Measurements from ENCODE around the gene KRTAP2-1. TPM values are rescaled to one million over a fixed set of nuclear protein-coding genes. Genes with fewer than 3 reads are reported as not detected.

Gene KRTAP2-1
- polyA plus RNA-seq, 1 donor, result not detected

DNA sequence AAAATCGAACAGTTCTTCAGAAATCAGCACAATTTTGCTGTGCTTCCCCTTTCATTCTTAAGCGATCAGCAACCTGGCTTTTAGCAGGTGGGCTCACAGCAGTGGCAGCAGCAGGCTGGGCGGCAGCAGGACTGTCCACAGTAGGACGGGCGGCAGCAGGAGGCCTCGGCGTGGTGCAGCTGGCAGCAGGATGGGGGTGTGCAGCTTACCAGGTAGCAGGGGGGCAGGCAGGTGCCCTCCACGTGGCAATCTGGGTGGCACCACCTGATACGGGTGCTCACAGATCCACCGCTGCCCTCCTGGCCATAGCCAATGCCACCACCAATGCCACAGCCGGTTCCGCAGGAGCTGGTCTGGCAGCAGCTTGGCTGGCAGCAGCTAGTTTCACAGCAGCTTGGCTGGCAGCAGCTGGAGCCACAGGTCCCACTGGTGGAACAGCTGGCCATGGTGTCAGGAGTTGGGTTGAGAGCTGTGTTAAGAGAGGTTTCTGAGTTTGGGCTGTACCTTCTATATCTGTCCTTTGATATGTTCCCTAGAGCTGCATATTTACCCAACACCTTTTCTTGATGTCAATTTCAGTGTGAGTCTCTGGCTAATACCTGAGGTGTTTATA, 17.4 kb downstream of the KRTAP2-1 start, which contains the start of gene KRTAP1-4:
Gene KRTAP1-4, minus strand, starts transcription at position 563 of the 613 bp plus-strand sequence. Its CDS starts 117 bp downstream, at position 446.
- no peak for DNase-seq
- H3K4me3 ChIP-seq (ENCODE audit: low read length), result no peak within 1 kb of the TSS
- no peaks in the 10 kb centered on the region for H3K27me3 ChIP-seq (ENCODE audit: control insufficient read depth, insufficient read depth, low read length)
- H3K9me3 ChIP-seq (ENCODE audit: control insufficient read depth, low read depth, low read length), result no peaks in the 10 kb centered on the region
- H3K27ac ChIP-seq (ENCODE audit: low read length), result no peak within 1 kb of the TSS
- H3K36me3 ChIP-seq (ENCODE audit: control insufficient read depth, insufficient read depth, low read length), result no peaks in the 10 kb centered on the region
- H3K4me1 ChIP-seq (ENCODE audit: control insufficient read depth, insufficient read depth, low read length), result no peaks in the 10 kb centered on the region
- no CpG with 5 or more reads among the region's 12 CpGs for WGBS (ENCODE audit: insufficient coverage, low lambda C conversion rate)

GRCh38 chr17:41026715-41027471, 20.2 kb downstream of the KRTAP2-1 start, which contains the start of gene KRTAP1-5:
Gene KRTAP1-5 (minus strand): TSS chr17:41027208. CDS start chr17:41027155, 53 bp downstream.
- DNase-seq, result no peak
- Histone ChIP-seq H3K27me3 (ENCODE audit: control insufficient read depth, insufficient read depth, low read length) (no peaks in the 10 kb centered on the region), H3K9me3 (ENCODE audit: control insufficient read depth, low read depth, low read length) (no peaks in the 10 kb centered on the region), H3K36me3 (ENCODE audit: control insufficient read depth, insufficient read depth, low read length) (no peaks in the 10 kb centered on the region), H3K4me1 (ENCODE audit: control insufficient read depth, insufficient read depth, low read length) (no peaks in the 10 kb centered on the region), H3K27ac (ENCODE audit: low read length) (no peak within 1 kb of the TSS), H3K4me3 (ENCODE audit: low read length) (no peak within 1 kb of the TSS)
- WGBS (ENCODE audit: insufficient coverage, low lambda C conversion rate), result 64% methylated on average over 2 of the region's 9 CpGs

DNA sequence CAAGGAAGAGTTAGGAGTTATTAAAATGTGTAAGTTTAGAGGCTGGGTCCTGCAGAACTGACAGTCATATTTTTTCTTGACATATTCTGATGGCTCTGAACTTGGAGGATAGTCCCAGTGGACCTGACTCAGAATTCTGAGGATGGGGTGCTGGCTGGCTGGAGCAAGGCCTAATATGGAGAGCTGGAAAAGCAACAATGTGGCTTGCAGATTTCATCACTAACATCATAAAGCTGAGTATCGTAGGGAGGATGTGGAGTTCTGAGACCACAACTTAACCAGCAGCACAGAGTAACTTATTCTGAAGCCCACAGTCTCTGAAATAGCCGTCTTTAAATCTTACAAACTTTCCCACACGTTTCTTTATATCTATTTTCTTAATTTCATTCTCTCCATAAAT, 22.4 kb downstream of the KRTAP2-1 start:
- Histone ChIP-seq H3K36me3 (ENCODE audit: control insufficient read depth, insufficient read depth, low read length) (no peaks in the 10 kb centered on the region), H3K9me3 (ENCODE audit: control insufficient read depth, low read depth, low read length) (no peaks in the 10 kb centered on the region), H3K27me3 (ENCODE audit: control insufficient read depth, insufficient read depth, low read length) (no peaks in the 10 kb centered on the region), H3K27ac (ENCODE audit: low read length) (no peak overlapping the region), H3K4me1 (ENCODE audit: control insufficient read depth, insufficient read depth, low read length) (no peaks in the 10 kb centered on the region), H3K4me3 (ENCODE audit: low read length) (no peak overlapping the region)
- WGBS (ENCODE audit: insufficient coverage, low lambda C conversion rate), result no CpG with 5 or more reads among the region's 3 CpGs
- DNase-seq, result no peak

DNA sequence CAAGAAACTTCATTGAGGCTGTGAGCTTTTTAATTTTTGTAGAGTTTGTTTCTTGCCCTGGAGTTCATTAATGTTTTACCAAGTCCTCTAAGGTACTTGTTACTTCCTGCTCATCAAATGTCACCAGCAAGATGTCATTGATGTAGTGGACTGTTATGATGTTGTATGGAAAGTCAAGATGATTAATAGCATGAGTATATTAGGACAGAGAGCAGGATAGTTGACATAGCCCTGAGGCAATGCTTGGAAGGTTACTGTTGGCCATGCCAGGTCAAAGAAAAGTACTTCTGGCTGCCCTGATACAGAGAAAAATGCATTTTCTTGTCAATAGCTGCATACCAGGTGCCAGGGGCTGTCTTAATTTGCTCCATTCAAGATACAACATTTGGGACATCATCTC, 26.8 kb downstream of the KRTAP2-1 start:
- Histone ChIP-seq H3K27me3 (ENCODE audit: control insufficient read depth, insufficient read depth, low read length) (no peaks in the 10 kb centered on the region), H3K9me3 (ENCODE audit: control insufficient read depth, low read depth, low read length) (no peaks in the 10 kb centered on the region)

DNA sequence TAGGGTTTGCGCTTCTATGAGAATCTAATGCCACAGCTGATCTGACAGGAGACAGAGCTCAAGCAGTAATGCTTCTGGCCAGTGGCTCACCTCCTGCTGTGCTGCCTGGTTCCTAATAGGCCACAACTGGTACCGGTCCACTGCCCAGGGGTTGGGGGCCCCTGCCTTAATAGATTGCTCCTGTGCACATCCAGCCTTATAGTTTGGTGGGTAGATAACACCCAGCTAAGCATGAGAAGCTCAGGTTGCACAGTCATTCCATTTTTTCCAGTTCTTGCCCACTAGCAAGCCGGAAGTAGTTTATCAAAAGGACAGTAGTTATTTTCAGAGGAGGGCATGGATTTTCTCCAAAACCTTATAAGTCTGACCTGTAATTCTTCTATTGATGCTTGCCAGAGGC, 27.7 kb downstream of the KRTAP2-1 start:
- no peak for DNase-seq
- Histone ChIP-seq H3K27me3 (ENCODE audit: control insufficient read depth, insufficient read depth, low read length) (no peaks in the 10 kb centered on the region), H3K36me3 (ENCODE audit: control insufficient read depth, insufficient read depth, low read length) (no peaks in the 10 kb centered on the region), H3K4me3 (ENCODE audit: low read length) (no peak overlapping the region), H3K9me3 (ENCODE audit: control insufficient read depth, low read depth, low read length) (no peaks in the 10 kb centered on the region), H3K27ac (ENCODE audit: low read length) (no peak overlapping the region), H3K4me1 (ENCODE audit: control insufficient read depth, insufficient read depth, low read length) (no peaks in the 10 kb centered on the region)
- no CpG with 5 or more reads among the region's 3 CpGs for WGBS (ENCODE audit: insufficient coverage, low lambda C conversion rate)

More for the DNA sequence above, 26.8 kb downstream of the KRTAP2-1 start:
- no peak for DNase-seq
- no peaks in the 10 kb centered on the region for H3K36me3 ChIP-seq (ENCODE audit: control insufficient read depth, insufficient read depth, low read length)
- H3K4me3 ChIP-seq (ENCODE audit: low read length), result no peak overlapping the region
- no peaks in the 10 kb centered on the region for H3K4me1 ChIP-seq (ENCODE audit: control insufficient read depth, insufficient read depth, low read length)
- no peak overlapping the region for H3K27ac ChIP-seq (ENCODE audit: low read length)

DNA sequence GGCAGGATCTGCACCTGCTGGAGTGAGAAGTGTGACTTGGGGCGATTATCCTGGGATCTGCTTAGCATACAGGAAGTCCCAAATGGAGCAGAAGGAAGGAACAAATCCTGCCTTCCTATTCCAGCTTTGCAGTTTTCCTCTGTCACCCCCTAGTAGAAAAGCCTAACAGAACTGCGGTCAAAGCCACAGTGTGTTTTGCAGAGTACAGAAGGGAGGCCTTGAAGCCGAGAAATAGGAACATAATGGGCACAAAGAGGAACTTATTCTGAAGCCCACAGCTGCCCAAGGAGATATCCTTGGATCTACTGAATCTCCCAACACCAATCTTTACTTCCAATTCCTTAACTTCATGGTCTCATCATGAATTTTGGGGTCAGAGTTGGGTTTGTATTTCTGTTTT, 28.6 kb downstream of the KRTAP2-1 start:
- H3K27me3 ChIP-seq (ENCODE audit: control insufficient read depth, insufficient read depth, low read length), result no peaks in the 10 kb centered on the region
- H3K36me3 ChIP-seq (ENCODE audit: control insufficient read depth, insufficient read depth, low read length), result no peaks in the 10 kb centered on the region
- H3K4me1 ChIP-seq (ENCODE audit: control insufficient read depth, insufficient read depth, low read length), result no peaks in the 10 kb centered on the region
- no CpG with 5 or more reads among the region's 3 CpGs for WGBS (ENCODE audit: insufficient coverage, low lambda C conversion rate)
- no peak overlapping the region for H3K27ac ChIP-seq (ENCODE audit: low read length)
- H3K4me3 ChIP-seq (ENCODE audit: low read length), result no peak overlapping the region
- H3K9me3 ChIP-seq (ENCODE audit: control insufficient read depth, low read depth, low read length), result no peaks in the 10 kb centered on the region
- no peak for DNase-seq

DNA sequence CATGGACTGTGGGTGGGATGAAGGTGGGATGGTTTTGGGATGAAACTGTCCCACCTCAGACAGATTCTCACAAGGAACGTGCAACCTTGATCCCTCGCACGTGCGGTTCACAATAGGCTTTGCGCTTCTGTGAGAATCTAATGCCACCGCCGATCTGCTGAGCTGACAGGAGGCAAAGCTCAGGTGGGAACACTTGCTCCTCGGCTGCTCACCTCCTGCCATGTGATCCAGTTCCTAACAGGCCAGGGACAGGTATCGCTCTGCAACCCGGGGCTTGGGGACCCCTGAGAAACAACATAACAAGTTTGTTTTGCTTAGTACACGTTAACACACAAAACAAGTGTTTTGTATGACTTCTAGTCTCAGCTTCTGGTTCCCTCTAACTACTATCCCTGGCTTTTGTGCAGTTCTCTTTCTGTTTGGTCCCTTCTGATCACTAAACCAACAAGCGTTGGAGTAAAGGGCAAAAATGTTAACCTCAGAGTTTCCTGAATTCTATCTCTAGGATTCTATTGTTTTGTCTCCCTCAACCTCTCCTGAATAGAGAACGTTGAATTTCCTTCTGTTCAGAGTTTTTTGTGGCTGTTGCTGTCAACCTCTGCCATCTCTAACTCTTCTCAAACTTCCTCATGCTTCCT, 30.4 kb downstream of the KRTAP2-1 start:
- no peak for DNase-seq
- Histone ChIP-seq H3K36me3 (ENCODE audit: control insufficient read depth, insufficient read depth, low read length) (no peaks in the 10 kb centered on the region), H3K4me1 (ENCODE audit: control insufficient read depth, insufficient read depth, low read length) (no peaks in the 10 kb centered on the region), H3K9me3 (ENCODE audit: control insufficient read depth, low read depth, low read length) (no peaks in the 10 kb centered on the region), H3K27ac (ENCODE audit: low read length) (no peak overlapping the region), H3K4me3 (ENCODE audit: low read length) (no peak overlapping the region), H3K27me3 (ENCODE audit: control insufficient read depth, insufficient read depth, low read length) (no peaks in the 10 kb centered on the region)
- WGBS (ENCODE audit: insufficient coverage, low lambda C conversion rate), result 65% methylated on average over 2 of the region's 13 CpGs

DNA sequence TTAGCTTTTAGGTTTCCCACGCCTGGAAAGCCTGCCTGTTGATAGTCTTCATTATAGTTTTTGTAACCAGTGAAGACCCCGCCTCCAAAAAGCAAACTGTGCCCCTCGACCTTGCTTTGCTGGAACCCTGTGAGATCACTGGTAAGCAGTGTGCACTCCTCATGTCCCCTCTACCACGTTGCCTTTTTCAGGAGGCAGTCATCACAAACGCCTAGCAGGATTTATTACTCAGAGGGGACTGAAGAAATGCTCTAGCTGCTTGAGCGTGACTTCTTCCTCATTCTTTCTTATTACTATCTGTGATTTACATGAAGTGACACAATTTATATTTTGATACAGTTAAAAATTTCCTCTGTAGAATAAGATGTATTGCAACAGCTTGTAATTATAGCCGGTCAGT, 31.7 kb downstream of the KRTAP2-1 start:
- no peak overlapping the region for H3K4me3 ChIP-seq (ENCODE audit: low read length)
- 100% methylated on average over 2 of the region's 7 CpGs for WGBS (ENCODE audit: insufficient coverage, low lambda C conversion rate)
- no peaks in the 10 kb centered on the region for H3K36me3 ChIP-seq (ENCODE audit: control insufficient read depth, insufficient read depth, low read length)
- no peak for DNase-seq
- H3K27me3 ChIP-seq (ENCODE audit: control insufficient read depth, insufficient read depth, low read length), result no peaks in the 10 kb centered on the region
- no peaks in the 10 kb centered on the region for H3K9me3 ChIP-seq (ENCODE audit: control insufficient read depth, low read depth, low read length)
- H3K27ac ChIP-seq (ENCODE audit: low read length), result no peak overlapping the region
- H3K4me1 ChIP-seq (ENCODE audit: control insufficient read depth, insufficient read depth, low read length), result no peaks in the 10 kb centered on the region

DNA sequence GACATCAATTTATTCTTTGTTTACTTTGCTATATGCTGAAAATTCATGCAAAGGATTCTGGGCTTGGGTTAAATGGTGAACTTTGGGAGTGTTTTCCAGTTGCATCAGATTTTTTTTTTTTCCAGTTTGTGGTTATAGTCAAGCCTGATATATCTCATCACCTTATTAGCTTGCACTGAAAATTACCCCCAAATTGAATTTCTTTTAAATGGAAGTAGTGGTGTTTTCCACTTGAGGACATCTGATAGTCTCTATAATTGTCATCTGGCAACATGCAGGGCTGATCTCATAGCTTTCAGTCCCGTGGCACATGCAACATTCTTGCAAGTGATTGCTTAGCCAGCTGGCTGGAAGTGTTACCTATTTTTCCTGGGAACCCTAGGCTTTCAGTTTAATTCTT, 33.5 kb downstream of the KRTAP2-1 start:
- DNase-seq, result no peak
- no peaks in the 10 kb centered on the region for H3K36me3 ChIP-seq (ENCODE audit: control insufficient read depth, insufficient read depth, low read length)
- no CpG with 5 or more reads among the region's 1 CpG for WGBS (ENCODE audit: insufficient coverage, low lambda C conversion rate)

DNA sequence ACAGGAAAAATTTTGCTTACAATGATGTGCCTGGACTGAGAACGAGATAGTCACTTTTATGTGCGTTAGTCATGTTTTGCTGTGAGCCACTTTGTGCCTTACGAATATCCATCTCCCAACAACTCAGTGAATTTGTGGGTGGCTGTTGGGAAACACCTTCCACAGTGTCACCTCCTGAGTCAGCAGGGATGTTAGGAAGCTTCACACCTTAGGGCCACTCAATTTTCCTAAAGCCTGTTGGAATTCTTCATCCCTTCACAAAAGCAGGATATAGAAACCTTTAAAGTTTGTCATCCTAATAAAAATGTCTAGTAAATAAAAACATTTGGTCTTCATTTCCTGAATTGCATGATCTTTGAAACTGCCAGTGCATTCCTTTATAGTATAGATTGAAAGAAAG, 33.9 kb downstream of the KRTAP2-1 start:
- DNase-seq, result no peak
- Histone ChIP-seq H3K4me3 (ENCODE audit: low read length) (no peak overlapping the region), H3K27me3 (ENCODE audit: control insufficient read depth, insufficient read depth, low read length) (peaks cover 2% of the 10 kb centered on the region), H3K36me3 (ENCODE audit: control insufficient read depth, insufficient read depth, low read length) (no peaks in the 10 kb centered on the region), H3K27ac (ENCODE audit: low read length) (no peak overlapping the region), H3K4me1 (ENCODE audit: control insufficient read depth, insufficient read depth, low read length) (no peaks in the 10 kb centered on the region), H3K9me3 (ENCODE audit: control insufficient read depth, low read depth, low read length) (no peaks in the 10 kb centered on the region)
- no CpG with 5 or more reads among the region's 3 CpGs for WGBS (ENCODE audit: insufficient coverage, low lambda C conversion rate)

More for the DNA sequence above, 33.5 kb downstream of the KRTAP2-1 start:
- H3K27me3 ChIP-seq (ENCODE audit: control insufficient read depth, insufficient read depth, low read length), result peaks cover 2% of the 10 kb centered on the region
- no peaks in the 10 kb centered on the region for H3K4me1 ChIP-seq (ENCODE audit: control insufficient read depth, insufficient read depth, low read length)
- no peak overlapping the region for H3K27ac ChIP-seq (ENCODE audit: low read length)
- no peak overlapping the region for H3K4me3 ChIP-seq (ENCODE audit: low read length)
- H3K9me3 ChIP-seq (ENCODE audit: control insufficient read depth, low read depth, low read length), result no peaks in the 10 kb centered on the region
